SHP77 treated with DMSO at 0.1 percent for 48 hours (cell line): Measurements from ENCODE around the gene ABCC8.

Experiments
- DNase-seq: peaks from one replicate; lab custom pipeline; 2025; lab: John Stamatoyannopoulos, UW

ABCC8 gene

DNA sequence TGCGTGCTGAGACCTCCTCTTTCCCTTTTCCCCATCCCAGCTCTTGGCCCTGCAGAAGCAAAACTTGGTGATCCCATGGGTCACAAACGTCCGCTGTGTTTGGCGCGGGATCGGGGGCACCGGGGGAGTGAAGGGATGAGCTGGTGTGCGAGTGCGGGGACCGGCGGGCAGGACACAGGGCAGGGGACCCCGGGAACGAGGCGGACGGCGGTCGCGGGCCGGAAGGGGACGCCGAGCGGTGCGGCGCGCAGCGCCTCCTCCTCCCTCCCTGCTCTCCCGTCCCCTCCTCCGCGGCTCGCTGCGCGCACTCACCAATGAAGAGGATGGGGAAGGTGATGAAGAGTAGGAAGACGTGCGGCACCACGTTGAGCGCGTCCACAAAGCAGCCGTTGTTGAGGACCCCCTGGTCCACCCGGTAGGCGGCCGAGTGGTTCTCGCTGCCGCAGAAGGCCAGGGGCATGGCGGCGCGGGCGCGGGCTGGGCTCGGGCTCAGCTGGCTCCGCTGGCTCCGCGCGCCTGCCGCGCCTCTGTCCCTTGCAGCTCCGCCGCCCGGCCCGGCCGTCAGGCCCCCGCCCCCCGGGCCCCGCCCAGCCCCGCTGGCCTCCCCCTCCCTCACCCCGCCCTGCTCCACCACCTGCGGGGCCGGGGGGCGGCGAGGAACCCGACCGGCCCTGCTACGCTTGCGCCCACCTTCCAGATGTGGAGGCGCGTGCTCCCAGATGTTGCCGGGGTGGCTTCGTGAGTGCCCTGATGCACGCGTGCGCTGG is at the start of gene ABCC8:
ABCC8 (minus strand) TSS at position 529 of the 767 bp plus-strand sequence; CDS start at position 460, 69 bp downstream.
- no peak for DNase-seq

DNA sequence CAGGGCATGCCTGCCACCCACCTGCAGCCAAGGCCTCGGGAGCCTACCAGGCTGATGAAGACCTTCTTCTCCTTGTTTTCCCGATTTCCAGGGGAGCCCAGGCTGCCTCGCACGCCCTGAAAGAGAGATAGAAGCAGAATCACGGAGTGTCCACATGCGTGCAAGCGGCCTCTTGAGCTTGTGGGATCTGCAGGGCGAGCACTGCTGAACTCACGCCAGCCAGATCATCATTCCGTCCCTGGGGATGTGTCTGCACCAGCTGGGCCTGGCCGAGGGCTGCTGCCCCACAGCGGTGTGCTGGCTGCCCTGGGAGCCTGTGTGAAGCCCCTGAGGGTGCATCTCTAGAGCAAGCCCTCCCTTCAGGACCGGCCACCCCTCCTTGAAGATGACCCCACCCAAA is 49.7 kb upstream of the ABCC8 start:
- DNase-seq = no peak

DNA sequence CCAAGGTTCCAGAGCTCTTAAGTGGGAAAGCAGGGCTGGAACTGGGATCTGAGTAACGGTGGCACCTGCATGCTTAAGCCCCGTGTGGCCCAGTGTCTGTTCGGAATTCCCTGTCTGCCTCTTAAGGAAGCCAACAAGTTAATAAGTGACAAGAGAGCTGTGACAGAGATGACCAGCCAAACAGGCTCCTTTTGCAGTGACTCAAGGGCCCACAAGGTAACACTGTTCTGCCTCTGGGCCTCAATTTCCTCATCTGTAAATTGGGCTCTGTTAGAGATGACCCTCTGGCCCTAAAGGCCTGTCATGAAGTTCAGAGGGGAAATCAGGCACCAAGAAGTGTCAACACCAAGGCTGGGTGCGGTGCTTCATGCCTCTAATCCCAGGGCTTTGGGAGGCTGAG is 48.9 kb upstream of the ABCC8 start:
- DNase-seq = no peak

DNA sequence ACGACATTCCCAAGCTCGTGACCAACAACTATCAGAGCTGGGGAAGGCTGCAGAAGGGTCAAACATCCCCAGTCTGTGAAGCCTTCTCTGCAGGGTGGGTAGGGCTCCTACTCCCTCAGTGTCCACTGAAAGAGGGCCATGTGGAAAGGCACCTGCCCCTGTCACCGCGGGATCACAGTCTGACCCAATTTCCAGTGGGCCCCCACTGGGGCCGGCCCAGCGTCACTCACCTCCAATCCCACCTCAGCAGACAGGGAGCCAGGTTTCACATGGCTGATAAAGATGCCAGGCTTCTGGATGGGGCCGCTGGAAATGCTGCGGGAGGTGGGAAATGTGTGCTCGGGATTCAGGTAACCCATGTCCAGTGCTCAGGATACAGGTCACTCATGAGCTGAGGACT is 47.6 kb upstream of the ABCC8 start:
- DNase-seq = no peak

DNA sequence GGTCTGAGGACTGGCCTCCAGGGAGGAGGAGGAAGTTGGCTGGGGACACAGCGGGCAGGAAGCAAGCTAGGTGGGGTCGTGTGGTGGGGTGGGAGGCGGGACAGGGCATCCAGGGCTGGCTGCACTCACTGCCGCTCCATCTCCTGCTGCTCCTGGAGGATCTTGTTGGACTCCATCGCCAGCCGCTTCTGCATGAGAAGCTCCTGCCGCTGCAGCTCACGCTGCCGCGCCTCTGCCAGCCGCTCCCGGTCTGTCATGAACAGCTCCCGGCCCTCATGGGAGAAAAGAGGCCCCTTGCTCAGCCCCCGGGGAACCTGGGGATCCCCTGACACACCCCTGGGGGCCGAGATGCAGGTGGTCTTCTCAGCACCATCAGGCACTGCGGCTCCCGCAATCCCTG is 46.0 kb upstream of the ABCC8 start:
- DNase-seq = no peak

DNA sequence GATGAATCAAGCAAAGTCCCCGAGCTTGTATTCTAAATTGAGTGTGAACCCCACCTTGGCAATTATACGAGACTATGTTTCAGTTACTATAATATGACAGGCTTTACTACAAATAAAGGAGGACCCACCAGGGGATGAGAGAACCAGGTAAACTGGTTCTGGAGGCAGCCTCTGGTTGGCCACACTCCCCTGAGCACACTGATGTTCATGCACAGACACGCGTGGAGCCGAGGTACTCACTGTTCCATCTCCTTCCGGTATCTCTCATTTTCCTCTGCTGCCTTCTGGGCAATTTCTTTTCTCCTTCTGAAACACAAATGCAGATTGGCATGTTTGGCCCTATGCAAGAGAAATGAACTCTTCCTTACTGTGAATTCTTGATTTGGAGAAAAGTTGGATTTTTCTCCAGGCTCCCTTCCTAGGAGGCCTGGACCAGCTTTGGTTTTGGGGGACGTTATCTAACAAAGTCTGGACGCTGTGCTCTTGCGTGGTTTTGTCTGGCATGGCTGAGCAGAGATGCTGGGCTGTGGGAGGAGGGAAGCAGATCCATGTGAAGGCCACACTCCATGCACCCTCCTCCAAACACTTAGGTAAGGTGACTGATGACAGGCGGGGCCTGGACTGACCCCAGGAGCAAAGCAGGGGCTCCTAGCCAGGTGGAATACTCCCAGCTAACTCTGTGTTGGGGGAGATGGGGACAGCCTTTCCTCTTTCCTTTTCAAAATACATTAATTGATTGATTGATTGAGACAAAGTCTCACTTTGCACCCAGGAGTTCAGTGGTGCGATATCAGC is 44.7 kb upstream of the ABCC8 start:
- no peak for DNase-seq

DNA sequence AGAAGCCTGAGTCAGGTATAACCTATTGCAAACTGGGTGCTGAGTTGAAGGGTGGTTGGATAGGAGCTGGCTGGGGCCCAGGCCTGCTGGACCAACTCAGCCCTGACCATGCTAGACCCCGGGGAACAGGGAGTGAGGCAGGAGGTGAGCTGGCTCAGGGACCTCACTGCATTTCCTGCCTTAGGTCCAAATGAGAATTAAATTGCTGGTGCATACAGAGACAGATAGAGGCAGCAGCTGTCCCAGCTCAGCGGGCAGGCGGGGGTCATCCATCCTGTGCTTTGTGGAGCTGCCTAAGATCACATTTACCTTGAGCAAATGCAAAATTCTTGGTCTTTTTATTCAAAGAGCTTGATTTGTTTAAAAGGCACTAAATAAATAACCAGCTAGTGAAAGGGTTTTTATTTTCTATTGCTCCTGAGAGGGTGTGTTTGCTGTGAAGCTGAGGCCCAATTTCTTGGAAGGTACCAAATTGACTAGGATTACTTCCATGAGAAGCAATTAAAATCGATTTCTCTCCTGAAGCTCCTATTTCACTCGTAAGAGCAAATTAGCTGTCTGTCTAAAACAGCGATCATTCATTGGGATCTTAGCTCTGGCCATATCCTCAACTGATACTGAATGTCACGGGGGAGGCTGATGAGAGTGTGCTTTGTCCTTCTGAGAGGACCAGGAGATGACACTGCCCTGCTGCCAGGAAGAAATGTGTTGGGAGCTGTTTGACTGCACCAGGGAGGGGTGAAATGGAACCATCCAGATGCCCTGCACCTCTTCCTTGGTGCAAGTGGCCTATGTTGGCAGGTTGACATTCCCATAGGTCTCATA is 42.6 kb upstream of the ABCC8 start:
- DNase-seq = no peak

DNA sequence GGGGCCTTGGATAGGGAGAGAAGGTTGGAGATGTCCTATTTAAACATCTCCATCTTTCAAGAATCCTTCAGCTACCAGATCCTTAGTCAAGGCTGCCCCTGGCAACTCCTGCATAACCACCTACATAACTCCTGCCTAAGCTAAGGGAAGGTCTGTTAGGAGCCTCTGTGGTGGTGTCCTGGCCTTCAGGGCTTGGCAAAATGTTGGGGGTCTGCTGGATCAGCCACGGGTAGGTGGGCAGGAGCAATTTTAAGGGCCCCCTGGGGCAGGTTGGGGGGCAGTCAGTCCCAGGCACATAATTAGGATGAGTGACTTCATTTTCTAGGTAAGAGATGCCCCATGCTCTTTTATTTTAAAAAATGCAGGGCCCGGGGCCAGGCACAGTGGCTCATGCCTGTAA is 41.7 kb upstream of the ABCC8 start:
- no peak for DNase-seq

DNA sequence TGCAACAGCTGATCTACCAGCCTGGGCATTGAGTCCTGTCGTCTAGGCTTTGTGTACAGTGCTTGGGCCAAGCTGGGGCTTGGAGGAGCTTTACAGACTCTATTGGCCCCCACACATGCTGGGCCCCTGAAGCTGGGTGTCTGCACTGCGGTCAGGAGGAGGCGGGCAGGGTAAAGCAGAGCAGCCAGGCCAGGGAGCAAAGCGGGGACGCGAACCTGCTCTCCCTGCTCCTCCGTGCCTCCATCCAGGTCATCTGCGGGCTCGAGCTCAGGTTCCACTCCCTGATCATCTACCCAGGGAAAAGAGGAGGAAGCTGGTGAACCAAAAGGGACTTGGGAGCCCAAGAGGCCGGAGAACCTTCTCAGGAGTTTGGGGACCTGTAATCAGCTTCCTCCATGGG is 40.5 kb upstream of the ABCC8 start:
- DNase-seq = no peak

DNA sequence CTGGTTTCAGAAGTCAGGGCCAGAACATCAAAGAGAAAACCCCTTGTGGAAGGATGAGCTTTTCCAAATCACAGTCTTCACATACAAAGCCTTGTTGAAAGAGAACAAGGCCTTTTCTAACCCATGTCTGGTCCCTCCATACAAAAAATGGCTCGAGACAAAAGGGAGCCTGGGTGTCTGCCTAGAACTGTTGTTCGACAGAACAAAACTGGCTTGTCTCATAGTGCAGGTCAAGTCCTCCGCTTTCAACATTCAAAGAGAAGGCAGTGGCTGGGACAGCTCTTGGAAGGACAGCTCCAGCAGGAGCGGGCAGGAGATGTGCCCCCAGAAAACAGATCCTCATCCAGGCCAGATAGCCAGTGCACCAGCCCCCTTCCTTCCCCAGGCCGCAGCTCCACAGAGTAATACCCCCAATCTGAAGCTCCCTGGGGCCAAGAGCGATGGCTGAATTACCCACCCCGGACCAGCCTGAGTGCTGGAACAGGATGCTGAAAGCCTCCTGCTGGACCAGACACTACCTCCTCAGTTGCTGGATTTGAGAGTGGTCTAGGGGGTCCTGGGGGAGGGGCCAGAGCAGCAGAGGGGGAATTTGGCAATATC is 40.0 kb upstream of the ABCC8 start:
- no peak for DNase-seq

DNA sequence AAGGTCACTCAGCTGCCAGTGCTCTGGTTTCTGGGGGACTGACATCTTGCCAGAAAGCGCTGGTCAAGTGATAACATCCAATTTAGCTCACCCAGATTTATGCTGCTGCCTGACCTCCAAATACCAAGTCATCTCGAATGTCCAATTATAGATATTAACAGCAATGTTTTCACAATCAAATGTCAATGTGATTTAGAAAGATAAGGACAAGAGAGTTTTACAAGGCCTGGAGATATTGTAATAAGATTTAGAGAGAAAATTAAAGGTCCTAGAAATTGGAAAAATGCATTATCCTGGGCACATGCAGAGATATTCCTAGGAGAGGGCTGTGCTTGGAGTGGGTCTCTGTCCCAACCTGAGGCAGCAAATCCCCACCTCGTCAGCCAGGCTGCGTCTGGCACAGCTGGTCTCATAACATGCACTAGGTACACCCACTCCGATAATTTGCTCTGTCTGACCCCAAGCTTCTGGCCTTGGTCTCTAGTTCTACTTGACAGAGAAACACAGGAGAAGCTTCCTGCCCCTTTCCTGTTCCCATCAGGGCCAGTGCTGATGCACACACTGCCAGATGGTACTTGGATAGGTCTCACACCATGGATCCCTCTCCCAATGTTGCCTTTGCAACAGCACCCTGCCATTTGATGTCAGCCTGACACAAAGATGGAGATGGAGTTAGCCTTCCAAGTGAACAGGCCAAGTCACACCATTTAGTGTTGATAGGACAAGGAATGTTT is 39.0 kb upstream of the ABCC8 start:
- no peak for DNase-seq

DNA sequence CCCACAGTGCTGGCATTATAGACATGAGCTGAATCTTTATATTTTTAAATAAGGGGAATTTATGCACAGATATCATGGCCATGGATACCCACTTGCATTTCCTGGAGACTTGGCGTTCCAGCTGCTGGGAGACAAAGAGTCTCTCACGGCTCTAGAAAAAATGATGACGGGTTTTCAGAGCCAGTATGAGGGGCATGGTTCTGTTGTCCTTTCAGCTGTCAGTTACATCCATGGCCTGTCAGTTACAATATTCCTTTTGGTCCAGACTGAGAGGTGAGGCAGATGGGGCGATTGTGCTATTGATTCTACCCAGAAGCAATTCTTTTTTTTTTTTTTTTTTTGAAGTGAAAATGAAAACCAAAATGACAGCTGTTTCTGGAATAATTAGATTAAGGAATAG is 37.8 kb upstream of the ABCC8 start:
- no peak for DNase-seq

DNA sequence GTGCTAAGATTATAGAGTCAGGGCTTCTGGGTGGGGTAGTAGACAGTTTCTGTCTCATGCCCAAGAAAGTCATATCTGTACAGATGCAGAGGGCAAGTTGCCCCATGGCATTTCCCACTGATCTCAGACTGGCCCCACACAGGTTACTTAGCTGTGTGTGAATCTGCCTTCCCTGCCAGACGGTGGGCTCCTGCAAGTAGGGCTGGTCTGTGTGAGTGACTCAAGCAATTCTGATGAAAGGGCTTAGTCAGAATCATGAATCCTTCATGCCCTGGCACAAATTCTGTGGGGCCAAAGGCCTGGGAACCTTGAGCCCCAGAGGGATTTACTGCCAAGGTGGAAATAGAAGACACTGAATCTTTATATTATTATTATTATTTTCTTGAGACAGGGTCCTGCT is 37.2 kb upstream of the ABCC8 start:
- no peak for DNase-seq

DNA sequence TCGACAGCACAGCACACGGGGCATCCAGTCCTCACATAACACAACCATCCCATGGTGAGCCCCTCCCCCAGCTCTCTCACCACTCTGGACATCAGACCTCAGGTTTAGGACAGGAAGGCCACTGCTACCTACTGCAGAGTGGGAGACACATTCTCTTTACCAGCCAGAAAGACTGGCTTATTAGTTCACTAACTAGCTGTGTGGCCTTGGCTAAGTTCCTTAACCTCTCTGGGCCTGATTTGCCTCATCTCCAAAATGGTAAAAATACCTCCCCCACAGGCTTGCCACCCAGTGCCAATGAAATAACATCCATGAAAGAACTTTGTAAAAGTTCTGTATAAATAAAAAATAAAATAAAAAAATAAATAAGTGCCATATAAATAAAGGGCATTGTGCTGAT is 35.5 kb upstream of the ABCC8 start:
- DNase-seq = no peak

DNA sequence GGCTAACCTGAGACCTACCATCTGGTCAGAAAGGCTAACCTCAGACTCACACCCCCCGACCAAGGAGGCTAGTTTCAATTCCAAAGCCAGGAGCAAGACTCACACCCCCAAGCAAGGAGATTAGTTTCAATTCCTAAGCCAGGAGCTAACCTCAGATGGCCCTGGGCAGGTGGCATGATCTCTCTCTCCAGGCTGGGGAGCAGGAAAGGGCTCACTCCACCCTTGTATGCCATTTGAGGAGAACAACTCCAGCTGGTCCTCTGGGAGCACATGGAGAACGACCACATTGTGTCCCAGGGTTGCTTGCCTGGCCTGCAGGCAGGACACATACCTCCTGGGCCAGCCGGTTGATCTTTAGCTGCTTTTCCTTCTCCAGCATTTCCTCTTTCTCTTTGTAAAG is 34.9 kb upstream of the ABCC8 start:
- DNase-seq = no peak

DNA sequence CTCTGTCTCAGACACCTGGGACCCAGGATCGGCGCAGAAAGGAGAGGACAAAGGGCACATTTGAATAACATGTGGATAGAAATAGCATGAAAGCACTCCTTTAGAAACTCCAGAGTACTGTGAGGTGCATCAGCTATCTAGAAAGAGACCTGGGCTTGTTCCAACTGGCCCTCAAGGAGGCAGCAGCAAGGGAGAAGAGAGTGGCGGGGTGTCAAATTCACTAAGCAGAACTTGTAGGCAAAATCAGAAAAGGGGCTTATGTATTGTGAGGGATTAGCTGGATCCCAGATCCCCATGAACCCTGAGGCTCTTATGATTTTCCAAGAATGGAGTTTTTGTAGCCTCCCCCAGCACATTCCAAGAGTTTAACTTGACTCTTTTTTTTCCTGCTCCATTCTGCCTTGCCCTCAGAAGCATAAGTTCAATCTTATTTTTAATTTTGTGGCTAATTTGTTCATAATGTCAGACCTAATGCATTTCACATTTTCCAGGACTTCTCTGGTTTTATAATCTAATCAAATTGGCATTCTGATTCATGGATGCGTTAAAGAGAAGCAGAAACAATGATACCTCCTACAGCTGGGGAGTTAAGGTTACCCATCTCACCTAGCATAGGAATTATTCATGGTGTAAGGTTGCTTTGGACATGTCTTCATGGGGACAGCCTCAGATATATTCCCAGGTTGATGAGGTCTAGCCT is 34.0 kb upstream of the ABCC8 start:
- no peak for DNase-seq

DNA sequence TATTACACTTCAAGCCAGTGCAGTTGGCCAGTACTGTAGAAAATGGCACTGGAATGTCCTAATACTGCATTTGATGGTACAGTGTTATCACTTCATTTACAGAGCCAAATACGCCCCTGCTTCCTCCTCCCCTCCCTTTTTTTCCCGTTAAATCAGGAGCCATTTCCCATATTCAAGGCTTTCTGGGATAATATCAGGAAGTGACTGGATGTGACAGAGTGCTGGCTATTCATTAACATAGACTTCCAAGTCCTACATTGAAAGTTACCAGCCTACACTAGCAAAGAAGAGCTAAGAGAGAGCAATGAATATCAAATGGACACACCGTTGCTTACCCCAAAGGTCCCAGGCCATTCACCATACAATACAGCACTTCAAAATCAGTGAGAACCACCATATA is 32.1 kb upstream of the ABCC8 start:
- no peak for DNase-seq

DNA sequence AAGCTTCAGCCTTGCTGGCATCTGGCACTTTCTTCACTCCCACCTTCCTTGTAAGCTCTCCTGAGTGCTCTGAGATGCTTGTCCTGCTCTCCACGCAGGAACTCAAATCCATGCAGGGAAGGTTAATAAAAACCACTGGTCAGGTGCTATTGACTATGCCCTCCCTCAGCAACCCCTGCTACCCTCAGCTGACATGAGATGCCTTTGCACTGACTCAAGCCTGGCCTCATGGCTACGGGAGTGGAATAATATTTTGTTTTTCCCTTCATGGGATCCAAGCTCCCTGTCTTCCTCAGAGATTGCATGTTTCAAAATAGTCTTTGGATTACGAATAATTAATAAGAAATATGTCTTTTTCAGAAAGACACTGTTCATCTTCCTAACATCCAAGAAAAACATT is 31.7 kb upstream of the ABCC8 start:
- no peak for DNase-seq

DNA sequence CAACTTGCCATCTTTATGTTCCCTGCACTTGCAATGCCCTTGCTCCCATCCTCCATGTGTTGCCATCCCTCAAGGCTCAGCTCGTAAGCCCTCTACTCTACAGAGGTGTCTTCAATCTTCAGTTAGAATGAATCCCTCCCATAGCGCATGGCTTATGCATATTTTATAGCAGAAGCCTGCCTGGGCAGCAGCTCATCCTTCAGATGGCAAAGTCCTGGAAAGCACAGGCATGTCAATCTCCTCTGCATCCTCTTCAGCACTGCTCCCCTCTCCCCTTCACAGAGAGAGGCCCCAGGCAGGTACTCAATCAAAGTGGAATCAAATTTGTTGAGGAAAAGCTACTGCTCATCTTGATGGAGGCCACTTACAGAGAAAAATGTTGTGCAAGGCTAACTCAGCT is 31.1 kb upstream of the ABCC8 start:
- no peak for DNase-seq

DNA sequence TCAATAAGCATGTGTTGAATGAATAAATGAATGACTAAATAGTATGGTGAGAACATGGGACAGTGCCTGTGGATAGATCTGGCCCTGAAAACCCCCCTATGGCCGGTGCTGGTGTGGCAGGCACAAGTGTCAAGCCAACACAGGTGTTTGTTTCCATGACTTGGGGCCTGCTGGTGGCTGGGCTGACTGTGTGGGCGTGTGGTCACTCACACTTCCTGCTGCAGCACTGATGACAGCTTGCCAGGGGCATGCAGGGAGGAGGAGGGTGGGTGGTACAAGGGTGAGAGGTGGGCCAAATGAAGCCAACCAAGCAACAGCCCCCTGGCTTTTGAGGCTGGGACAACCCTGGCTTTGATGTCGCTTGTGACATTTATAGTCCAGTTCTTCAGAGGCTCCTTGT is 30.3 kb upstream of the ABCC8 start:
- DNase-seq = no peak

DNA sequence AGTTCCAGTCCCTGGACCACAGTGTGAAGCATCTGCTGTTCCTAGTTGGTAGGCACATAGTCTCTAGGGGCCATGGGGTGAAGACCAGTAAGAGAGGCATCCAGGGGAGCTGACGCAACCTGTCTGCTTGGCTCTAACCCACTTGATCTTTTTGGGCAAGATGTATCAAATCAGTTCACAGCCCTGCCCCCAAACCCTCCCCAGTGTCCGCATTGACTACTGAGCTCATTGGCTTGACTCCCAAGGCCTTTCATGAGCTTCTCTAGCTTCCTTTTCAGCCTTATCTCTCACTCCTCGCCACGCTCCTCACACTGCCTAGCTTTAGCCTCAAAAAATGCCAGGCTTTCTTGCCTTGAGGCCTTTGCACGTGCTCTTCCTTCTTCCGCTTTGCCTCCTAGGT is 29.7 kb upstream of the ABCC8 start:
- DNase-seq = no peak
